Smooth muscle cell of the brain vasculature (primary cell): ENCODE data around the gene WDHD1.
"Not testable (repeated sequence)": the region's sequence is repeated elsewhere in the genome, so short reads cannot be mapped to it uniquely, and the experiment has no call there.

Source experiments
- DNase-seq: peaks from one replicate; pipeline ENCODE4 v3.0.0-alpha.2; 2012; ENCODE audit warnings: low read depth, low spot score

WDHD1 gene

GRCh38 chr14:55047301-55048053, 20.6 kb upstream of the WDHD1 start:
- no peak for DNase-seq

GRCh38 chr14:55045087-55045486, 18.2 kb upstream of the WDHD1 start:
- DNase-seq = no peak

GRCh38 chr14:55043528-55043927, 16.6 kb upstream of the WDHD1 start:
- DNase-seq = no peak

GRCh38 chr14:55038708-55039107, 11.8 kb upstream of the WDHD1 start:
- no peak for DNase-seq

GRCh38 chr14:55037995-55038394, 11.1 kb upstream of the WDHD1 start:
- DNase-seq = not testable (repeated sequence)

GRCh38 chr14:55031190-55031589, 4.3 kb upstream of the WDHD1 start:
- no peak for DNase-seq

GRCh38 chr14:55028476-55028875, 1.6 kb upstream of the WDHD1 start:
- no peak for DNase-seq

GRCh38 chr14:55028066-55028465, 1.2 kb upstream of the WDHD1 start:
- no peak for DNase-seq

- DNase-seq = no peak
These were observed 482 bp downstream of the WDHD1 start for GRCh38 chr14:55026441-55026792.

- no peak for DNase-seq
These were observed 951 bp downstream of the WDHD1 start for GRCh38 chr14:55025948-55026347.

GRCh38 chr14:55024365-55024764, 2.5 kb downstream of the WDHD1 start:
- DNase-seq = not testable (repeated sequence)

- DNase-seq = no peak
These were observed 6.8 kb downstream of the WDHD1 start for GRCh38 chr14:55019968-55020554.

GRCh38 chr14:55015006-55015405, 11.9 kb downstream of the WDHD1 start:
- no peak for DNase-seq

- no peak for DNase-seq
These were observed 21.8 kb downstream of the WDHD1 start for GRCh38 chr14:55005071-55005470.

- no peak for DNase-seq
These were observed 26.5 kb downstream of the WDHD1 start for GRCh38 chr14:55000381-55000780.

GRCh38 chr14:54985156-54985555, 41.7 kb downstream of the WDHD1 start:
- DNase-seq = no peak

GRCh38 chr14:54981698-54982097, 45.2 kb downstream of the WDHD1 start:
- no peak for DNase-seq

GRCh38 chr14:54979039-54979438, 47.9 kb downstream of the WDHD1 start:
- no peak for DNase-seq

GRCh38 chr14:54976316-54976715, 50.6 kb downstream of the WDHD1 start:
- peak; percentile 13 for DNase-seq

GRCh38 chr14:54975856-54976255, 51.0 kb downstream of the WDHD1 start:
- no peak for DNase-seq

- no peak for DNase-seq
These were observed 52.0 kb downstream of the WDHD1 start for GRCh38 chr14:54974788-54975414.

GRCh38 chr14:54967496-54967895, 59.4 kb downstream of the WDHD1 start:
- DNase-seq = no peak

GRCh38 chr14:54955143-54955542, 71.8 kb downstream of the WDHD1 start:
- DNase-seq = no peak
